Breast epithelium (tissue), 4 donors: ENCODE measurements around the gene SLC25A21. TPM values are rescaled to one million over a fixed set of nuclear protein-coding genes. Genes with fewer than 3 reads are reported as not detected.

Experiments used
- DNase-seq, 2 donors: peaks; one replicate each; pipeline ENCODE4 v3.0.0-alpha.2; 2019; ENCODE audit warnings: low spot score in 2 of 2
- H3K27ac ChIP-seq, 2 donors: fragments of 200-600 bp; sonication (generic) in 1 of 2; one replicate each; pipeline ENCODE4 v1.5.1; 2016 to 2019; ENCODE audit warnings: mild to moderate bottlenecking in 1 of 2
- H3K27me3 ChIP-seq, 2 donors: fragments of 200-600 bp; sonication (generic) in 1 of 2; one replicate each; pipeline versions ENCODE4 v1.5.1 to v1.6.0; 2017 to 2019; ENCODE audit warnings: control low read depth in 1 of 2, mild to moderate bottlenecking in 1 of 2
- H3K36me3 ChIP-seq: fragments of 200-600 bp; one replicate; pipeline ENCODE4 v1.5.1; 2019
- H3K4me1 ChIP-seq, 2 donors: fragments of 200-600 bp; sonication (generic); one replicate each; pipeline ENCODE4 v1.5.1; 2016 to 2019; ENCODE audit warnings: control low read depth in 1 of 2
- H3K4me3 ChIP-seq, 3 donors: fragments of 200-600 bp; sonication (generic); 1 replicate in 2 of 3; 2 replicates in 1 of 3; pipeline ENCODE4 v1.5.1; 2016 to 2019; ENCODE audit warnings: mild to moderate bottlenecking in 3 of 3, moderate library complexity in 2 of 3
- H3K9me3 ChIP-seq, 2 donors: fragments of 200-600 bp; sonication (generic) in 1 of 2; one replicate each; pipeline ENCODE4 v1.5.1; 2016 to 2019; ENCODE audit warnings: control low read depth in 1 of 2
- CTCF ChIP-seq, 3 donors: fragments of 450-650 bp; IDR thresholded peaks; one replicate each; pipeline ENCODE4 v1.5.1; 2016 to 2017; ENCODE audit warnings: antibody characterized with exemption in 3 of 3, mild to moderate bottlenecking in 3 of 3, moderate library complexity in 3 of 3
- POLR2A ChIP-seq: fragments of 450-650 bp; IDR thresholded peaks from one replicate; pipeline ENCODE4 v1.6.1; 2016; ENCODE audit warnings: antibody characterized with exemption, mild to moderate bottlenecking, moderate library complexity
- POLR2AphosphoS5 ChIP-seq, 3 donors: sonication (generic); formaldehyde crosslinking; IDR thresholded peaks; one replicate each; pipeline ENCODE4 v1.6.1; 2017; ENCODE audit warnings: antibody characterized with exemption in 3 of 3
- intact Hi-C: fragments of 100-400 bp; cut with DNase I; formaldehyde crosslinking; loops from one replicate; pipeline ENCODE4 v1.15.1; 2023; ENCODE audit warnings: low total_unique reads
- total RNA-seq, 3 donors: library from RNA; depleted of rRNA; stranded (reverse); fragments of >200 nt; gene quantifications; one replicate each; pipeline ENCODE4 v1.1.0, GENCODE V29; 2016

Gene SLC25A21
- total RNA-seq, 3 donors from 2014 or later = 0.66 to 2.3 (median 1.6) TPM

GRCh38 chr14:36855396-36855795, 317.0 kb downstream of the SLC25A21 start:
- DNase-seq = no peak
- Histone ChIP-seq H3K9me3 (no peaks in the 10 kb centered on the region), H3K4me3 (no peak overlapping the region), H3K36me3 (no peaks in the 10 kb centered on the region), H3K4me1 (no peaks in the 10 kb centered on the region), H3K27ac (peak overlapping the region in 1 of 2 donors; percentile 79), H3K27me3 (no peaks in the 10 kb centered on the region)
- TF ChIP-seq CTCF (IDR thresholded peaks at IDR 0.05) = no peak
- TF ChIP-seq POLR2AphosphoS5 (IDR thresholded peaks at IDR 0.05) = no peak
- TF ChIP-seq POLR2A = no peak
- intact Hi-C loops = no loop called here

GRCh38 chr14:36852981-36853691, 319.3 kb downstream of the SLC25A21 start:
- H3K9me3 ChIP-seq = no peaks in the 10 kb centered on the region
- H3K4me3 ChIP-seq = no peak overlapping the region
- TF ChIP-seq CTCF (IDR thresholded peaks at IDR 0.05) (no peak), POLR2A (no peak), POLR2AphosphoS5 (IDR thresholded peaks at IDR 0.05) (no peak)
- intact Hi-C loops = no loop called here
- no peak for DNase-seq
- H3K4me1 ChIP-seq = no peaks in the 10 kb centered on the region
- H3K27me3 ChIP-seq = no peaks in the 10 kb centered on the region
- H3K36me3 ChIP-seq = no peaks in the 10 kb centered on the region
- H3K27ac ChIP-seq = no peak overlapping the region

- H3K4me1 ChIP-seq = no peaks in the 10 kb centered on the region
- TF ChIP-seq CTCF (IDR thresholded peaks at IDR 0.05) (no peak), POLR2AphosphoS5 (IDR thresholded peaks at IDR 0.05) (no peak), POLR2A (no peak)
These were observed 324.2 kb downstream of the SLC25A21 start for GRCh38 chr14:36848213-36848612.

GRCh38 chr14:36847366-36847765, 325.0 kb downstream of the SLC25A21 start:
- no peak for TF ChIP-seq CTCF (IDR thresholded peaks at IDR 0.05)
- TF ChIP-seq POLR2AphosphoS5 (IDR thresholded peaks at IDR 0.05) = no peak
- TF ChIP-seq POLR2A = no peak
- H3K4me3 ChIP-seq = no peak overlapping the region
- H3K4me1 ChIP-seq = no peaks in the 10 kb centered on the region
- no peak for DNase-seq
- H3K9me3 ChIP-seq = no peaks in the 10 kb centered on the region
- no peak overlapping the region for H3K27ac ChIP-seq
- no peaks in the 10 kb centered on the region for H3K27me3 ChIP-seq
- H3K36me3 ChIP-seq = no peaks in the 10 kb centered on the region
- intact Hi-C loops = no loop called here

More at GRCh38 chr14:36848213-36848612, 324.2 kb downstream of the SLC25A21 start:
- intact Hi-C loops = no loop called here
- Histone ChIP-seq H3K27me3 (no peaks in the 10 kb centered on the region), H3K36me3 (no peaks in the 10 kb centered on the region), H3K4me3 (no peak overlapping the region), H3K9me3 (no peaks in the 10 kb centered on the region), H3K27ac (no peak overlapping the region)
- DNase-seq = no peak

- H3K27ac ChIP-seq = no peak overlapping the region
- no peaks in the 10 kb centered on the region for H3K36me3 ChIP-seq
- no peaks in the 10 kb centered on the region for H3K9me3 ChIP-seq
- H3K27me3 ChIP-seq = no peaks in the 10 kb centered on the region
- H3K4me3 ChIP-seq = no peak overlapping the region
- DNase-seq = no peak
- no peak for TF ChIP-seq POLR2AphosphoS5 (IDR thresholded peaks at IDR 0.05)
- TF ChIP-seq CTCF (IDR thresholded peaks at IDR 0.05) = no peak
- no peak for TF ChIP-seq POLR2A
- H3K4me1 ChIP-seq = no peaks in the 10 kb centered on the region
- intact Hi-C loops = no loop called here
These were observed 326.9 kb downstream of the SLC25A21 start for GRCh38 chr14:36845356-36846012.
